IPS DF 6.9 (cell line): ENCODE data around the gene FIGNL2.

ENCODE experiments used
- DNase-seq: peaks from one replicate; pipeline ENCODE4 v3.0.0-alpha.2; 2013; ENCODE audit warnings: low read depth, low spot score
- H3K27ac ChIP-seq: one replicate; pipeline ENCODE4 v1.5.1; 2013; ENCODE audit warnings: low read length, control low read depth
- H3K27me3 ChIP-seq: 2 replicates; pipeline ENCODE4 v1.6.1; 2013; ENCODE audit warnings: mild to moderate bottlenecking, low read length; ENCODE audit not compliant: control insufficient read depth, insufficient read depth
- H3K36me3 ChIP-seq: 2 replicates; pipeline ENCODE4 v1.6.1; 2013; ENCODE audit warnings: low read length; ENCODE audit not compliant: control insufficient read depth, insufficient read depth
- H3K4me1 ChIP-seq: 2 replicates; pipeline ENCODE4 v1.6.1; 2013; ENCODE audit warnings: low read length; ENCODE audit not compliant: control insufficient read depth, insufficient read depth
- H3K4me3 ChIP-seq: 2 replicates; pipeline ENCODE4 v1.5.1; 2013; ENCODE audit warnings: mild to moderate bottlenecking, low read length
- H3K9me3 ChIP-seq: 2 replicates; pipeline ENCODE4 v1.6.1; 2013; ENCODE audit warnings: low read length, inconsistent platforms; ENCODE audit not compliant: control insufficient read depth, insufficient read depth
- WGBS: extraction: QIAGEN DNeasy Blood & Tissue Kit; methylation state at CpG from one replicate; pipeline ENCODE4 v1.1.7; 2013; ENCODE audit warnings: mixed read lengths, missing lambda C conversion rate; ENCODE audit not compliant: insufficient read length, insufficient coverage; 5-methylcytosine and 5-hydroxymethylcytosine counted together

FIGNL2 gene

DNA sequence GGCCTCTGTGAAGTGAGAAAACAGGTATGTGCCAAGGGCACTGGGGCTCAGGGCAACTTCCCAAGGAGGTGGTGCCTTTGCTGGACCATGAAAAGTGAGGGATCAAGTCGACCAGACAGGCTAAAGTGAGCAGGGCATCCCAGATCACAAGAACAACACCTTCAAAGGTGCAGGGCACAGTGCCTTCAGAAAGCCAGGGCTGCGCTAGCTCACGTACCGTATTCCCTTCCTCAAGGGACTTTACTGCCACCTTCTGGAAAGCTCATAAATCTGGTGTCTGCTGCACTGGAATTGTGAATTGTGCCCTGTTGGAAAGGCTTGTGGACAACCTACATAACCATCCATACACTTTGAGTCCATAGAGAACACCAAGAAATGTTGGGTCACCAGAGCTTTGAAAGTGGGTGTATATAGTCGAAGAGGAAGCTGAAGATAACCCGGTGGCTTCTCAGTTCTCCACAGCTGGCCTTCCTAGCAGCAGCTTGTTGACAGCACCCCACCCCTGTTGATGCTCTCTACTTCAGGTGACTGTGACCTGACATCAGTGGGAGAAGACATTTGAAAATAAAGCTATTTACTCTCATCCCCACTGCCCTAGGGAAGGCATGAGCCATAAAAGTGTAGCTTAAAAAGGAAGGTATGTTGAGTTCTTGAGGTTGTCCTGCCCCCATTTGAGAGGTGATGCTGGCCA, 24.5 kb downstream of the FIGNL2 start:
- no peaks in the 10 kb centered on the region for H3K36me3 ChIP-seq
- H3K4me1 ChIP-seq, result peaks cover 9% of the 10 kb centered on the region
- H3K4me3 ChIP-seq, result no peak overlapping the region
- no peaks in the 10 kb centered on the region for H3K27me3 ChIP-seq
- DNase-seq, result no peak
- no peaks in the 10 kb centered on the region for H3K9me3 ChIP-seq
- no CpG with 5 or more reads among the region's 6 CpGs for WGBS
- no peak overlapping the region for H3K27ac ChIP-seq

DNA sequence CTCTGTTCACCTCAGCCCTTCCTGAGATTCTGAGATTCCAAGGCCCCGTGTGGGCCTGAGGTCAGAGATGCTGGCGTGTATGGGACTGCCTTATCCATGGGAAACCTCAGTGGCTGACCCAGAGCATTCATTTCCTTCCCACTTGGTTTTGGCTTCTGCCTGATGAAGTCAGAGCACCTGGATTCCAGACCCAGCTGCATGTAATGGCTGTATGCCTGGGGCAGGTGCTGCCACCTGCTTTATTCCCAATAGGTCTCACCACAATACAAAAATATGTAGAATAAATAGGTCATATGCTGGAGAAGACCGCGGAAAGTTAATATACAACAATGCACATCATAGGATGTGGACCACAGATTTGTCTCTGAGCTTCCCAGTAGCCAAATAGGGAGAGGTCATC, 25.6 kb downstream of the FIGNL2 start:
- no peak overlapping the region for H3K4me3 ChIP-seq
- no CpG with 5 or more reads among the region's 4 CpGs for WGBS
- DNase-seq, result no peak
- H3K27ac ChIP-seq, result no peak overlapping the region
- H3K9me3 ChIP-seq, result no peaks in the 10 kb centered on the region
- H3K4me1 ChIP-seq, result peaks cover 5% of the 10 kb centered on the region; the same call in 1 of the 2 replicates
- H3K36me3 ChIP-seq, result no peaks in the 10 kb centered on the region
- no peaks in the 10 kb centered on the region for H3K27me3 ChIP-seq

DNA sequence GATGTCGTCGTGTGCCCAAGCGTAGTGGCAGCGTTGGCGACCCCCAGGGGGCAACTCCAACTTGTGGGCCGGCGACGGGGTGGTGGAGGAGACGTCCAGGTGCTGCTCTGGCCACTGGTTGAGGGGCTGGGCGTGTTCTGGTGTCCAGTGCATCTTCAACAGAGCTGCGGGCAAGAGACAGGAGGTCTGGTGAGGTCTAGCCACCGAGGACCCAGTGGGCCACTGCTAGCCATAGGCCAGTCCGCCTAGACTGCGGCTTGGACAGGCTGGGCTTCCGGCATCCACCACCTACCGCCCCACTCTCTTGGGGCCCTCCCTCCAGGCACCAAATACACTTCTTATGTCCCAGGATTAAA, 26.3 kb downstream of the FIGNL2 start:
- 0 out of 2 replicates have a peak, but pooled peaks cover 1% of the 10 kb centered on the region for H3K4me1 ChIP-seq
- no peaks in the 10 kb centered on the region for H3K36me3 ChIP-seq
- 0 out of 2 replicates have a peak overlapping the region, but pooled peaks have one; percentile 5 for H3K4me3 ChIP-seq
- H3K9me3 ChIP-seq, result no peaks in the 10 kb centered on the region
- no peak for DNase-seq
- no peak overlapping the region for H3K27ac ChIP-seq
- H3K27me3 ChIP-seq, result no peaks in the 10 kb centered on the region
- WGBS, result no CpG with 5 or more reads among the region's 16 CpGs

DNA sequence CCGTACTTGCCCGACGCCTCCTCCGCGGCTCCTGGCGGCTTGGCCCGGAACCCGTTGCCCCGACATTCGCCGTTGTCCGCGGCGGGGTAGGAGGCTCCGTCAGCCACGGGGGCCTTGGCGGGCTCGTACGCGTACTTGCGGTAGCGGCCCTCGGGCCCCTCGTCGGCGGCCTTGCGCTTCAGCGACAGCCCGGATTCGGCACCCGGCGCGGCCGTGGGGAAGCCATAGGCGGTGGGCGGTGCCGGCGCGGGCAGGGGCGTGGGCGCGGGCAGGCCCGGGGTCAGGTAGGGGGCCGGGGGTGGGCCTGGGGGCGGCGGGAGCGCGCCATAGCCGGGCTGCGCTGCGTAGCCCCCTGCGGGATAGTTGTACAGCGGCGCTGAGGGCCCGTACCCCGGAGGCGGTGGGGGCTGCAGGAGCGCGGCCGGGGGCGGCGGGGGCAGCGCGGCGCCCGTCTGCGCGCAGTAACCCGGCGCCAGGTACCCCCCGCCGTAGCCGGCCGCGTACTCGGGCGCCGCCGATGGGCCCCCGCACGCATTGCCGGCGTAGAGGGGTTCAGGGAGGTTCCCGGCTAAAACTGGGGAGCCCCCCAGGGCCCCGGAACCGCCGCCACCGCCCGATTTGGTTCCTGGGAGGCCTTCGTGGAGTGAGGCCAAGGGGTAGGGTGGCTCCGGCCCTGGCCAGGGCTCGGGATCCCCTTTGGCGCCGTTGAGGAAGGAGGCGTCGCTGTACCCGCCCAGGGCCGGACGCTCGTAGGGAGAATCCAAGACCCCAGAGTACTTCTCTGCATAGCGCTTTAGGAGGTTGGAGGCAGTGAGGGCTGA, 26.9 kb downstream of the FIGNL2 start:
- DNase-seq, result no peak
- Histone ChIP-seq H3K9me3 (no peaks in the 10 kb centered on the region), H3K27me3 (no peaks in the 10 kb centered on the region), H3K4me3 (peak overlapping the region; percentile 76), H3K36me3 (no peaks in the 10 kb centered on the region), H3K4me1 (0 out of 2 replicates have a peak, but pooled peaks cover 1% of the 10 kb centered on the region), H3K27ac (no peak overlapping the region)
- no CpG with 5 or more reads among the region's 101 CpGs for WGBS

DNA sequence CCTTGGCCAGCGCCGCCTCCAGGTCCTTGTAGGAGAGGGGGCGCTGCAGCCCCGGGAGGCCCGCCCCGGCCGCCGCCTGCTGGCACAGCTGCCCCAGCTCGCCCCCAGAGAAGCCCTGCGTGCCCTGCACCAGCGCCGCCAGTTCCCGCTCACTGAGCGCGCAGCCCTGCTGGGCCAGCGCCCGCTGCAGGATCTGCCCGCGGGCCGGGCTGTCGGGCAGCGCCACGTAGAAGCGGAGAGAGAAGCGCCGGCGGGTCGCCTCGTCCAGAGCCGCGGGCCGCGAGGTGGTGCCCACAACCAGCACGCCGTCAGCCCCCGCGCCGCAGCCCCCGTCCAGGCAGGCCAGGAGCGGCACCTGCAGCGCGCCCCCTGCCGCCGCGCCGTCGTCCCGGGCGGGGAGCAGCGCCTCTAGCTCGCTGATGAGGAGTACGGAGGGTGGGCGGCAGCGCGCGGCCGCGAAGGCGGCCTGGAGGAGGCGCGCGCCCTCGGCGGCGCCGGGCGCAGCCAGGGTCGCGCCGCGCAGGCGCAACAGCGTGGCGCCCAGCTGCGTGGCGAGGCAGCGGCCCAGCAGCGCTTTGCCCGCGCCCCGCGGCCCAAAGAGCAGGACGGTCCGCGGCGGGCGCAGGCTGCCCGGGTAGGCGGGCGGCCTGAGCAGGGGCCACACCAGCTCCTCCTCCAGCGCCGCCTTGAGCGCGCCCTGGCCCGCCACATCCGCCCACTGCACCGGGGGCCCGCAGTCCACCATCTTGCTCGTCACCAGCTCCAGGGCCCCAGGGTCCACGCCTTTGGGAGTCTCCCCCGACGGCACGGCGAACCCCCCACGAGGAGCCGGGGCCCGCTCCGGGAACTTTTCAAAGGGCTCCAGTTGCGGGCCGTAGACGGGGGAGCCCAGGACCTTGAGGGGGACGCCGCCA, 27.7 kb downstream of the FIGNL2 start:
- H3K27ac ChIP-seq, result no peak overlapping the region
- peak overlapping the region; percentile 76 for H3K4me3 ChIP-seq
- no peaks in the 10 kb centered on the region for H3K27me3 ChIP-seq
- DNase-seq, result peak; percentile 43
- WGBS, result no CpG with 5 or more reads among the region's 113 CpGs
- 0 out of 2 replicates have a peak, but pooled peaks cover 1% of the 10 kb centered on the region for H3K4me1 ChIP-seq
- no peaks in the 10 kb centered on the region for H3K9me3 ChIP-seq
- H3K36me3 ChIP-seq, result no peaks in the 10 kb centered on the region

DNA sequence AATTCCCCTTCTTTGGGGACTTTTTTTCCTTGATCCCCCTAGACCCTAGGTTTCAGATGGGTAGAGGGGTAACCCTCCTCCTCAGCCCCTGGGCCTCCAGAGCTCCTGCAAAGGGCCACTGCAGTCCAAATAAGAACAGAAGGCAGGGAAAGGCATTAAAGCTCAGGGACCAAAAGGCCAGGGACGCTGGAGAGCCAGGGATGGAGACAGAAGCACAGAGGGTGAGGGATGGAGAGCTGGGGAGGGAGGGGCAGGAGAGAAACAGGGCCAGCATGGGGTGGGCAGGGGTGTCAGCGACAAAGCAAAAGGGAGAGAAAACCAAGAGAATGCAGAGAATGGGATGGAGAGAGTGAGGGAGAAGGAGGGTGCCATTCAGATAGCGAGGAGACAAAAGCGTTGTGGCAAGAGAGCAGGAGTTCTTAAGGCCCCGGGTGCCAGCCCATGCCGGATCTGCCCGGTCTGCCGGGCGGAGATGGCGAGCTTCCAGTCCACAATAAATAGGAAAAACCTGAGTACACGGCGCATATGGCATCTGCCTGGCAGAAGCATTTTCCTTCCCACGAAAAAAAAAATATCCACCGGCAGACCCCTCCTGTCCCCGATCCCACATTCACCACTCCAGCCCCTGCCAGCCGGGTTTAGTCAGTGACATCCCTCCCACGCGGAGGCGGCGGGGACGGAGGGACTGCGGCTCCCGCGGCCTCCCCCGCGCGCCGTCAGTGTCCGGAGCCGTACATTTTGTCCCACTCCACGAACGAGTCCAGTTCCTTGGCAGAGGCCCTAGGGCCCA, 28.6 kb downstream of the FIGNL2 start:
- no peaks in the 10 kb centered on the region for H3K9me3 ChIP-seq
- no peak for DNase-seq
- H3K4me3 ChIP-seq, result peak overlapping the region; percentile 76; the same call in 1 of the 2 replicates
- 0 out of 2 replicates have a peak, but pooled peaks cover 1% of the 10 kb centered on the region for H3K4me1 ChIP-seq
- H3K27me3 ChIP-seq, result peaks cover 2% of the 10 kb centered on the region; the same call in 1 of the 2 replicates
- no peak overlapping the region for H3K27ac ChIP-seq
- no peaks in the 10 kb centered on the region for H3K36me3 ChIP-seq
- WGBS, result no CpG with 5 or more reads among the region's 32 CpGs

DNA sequence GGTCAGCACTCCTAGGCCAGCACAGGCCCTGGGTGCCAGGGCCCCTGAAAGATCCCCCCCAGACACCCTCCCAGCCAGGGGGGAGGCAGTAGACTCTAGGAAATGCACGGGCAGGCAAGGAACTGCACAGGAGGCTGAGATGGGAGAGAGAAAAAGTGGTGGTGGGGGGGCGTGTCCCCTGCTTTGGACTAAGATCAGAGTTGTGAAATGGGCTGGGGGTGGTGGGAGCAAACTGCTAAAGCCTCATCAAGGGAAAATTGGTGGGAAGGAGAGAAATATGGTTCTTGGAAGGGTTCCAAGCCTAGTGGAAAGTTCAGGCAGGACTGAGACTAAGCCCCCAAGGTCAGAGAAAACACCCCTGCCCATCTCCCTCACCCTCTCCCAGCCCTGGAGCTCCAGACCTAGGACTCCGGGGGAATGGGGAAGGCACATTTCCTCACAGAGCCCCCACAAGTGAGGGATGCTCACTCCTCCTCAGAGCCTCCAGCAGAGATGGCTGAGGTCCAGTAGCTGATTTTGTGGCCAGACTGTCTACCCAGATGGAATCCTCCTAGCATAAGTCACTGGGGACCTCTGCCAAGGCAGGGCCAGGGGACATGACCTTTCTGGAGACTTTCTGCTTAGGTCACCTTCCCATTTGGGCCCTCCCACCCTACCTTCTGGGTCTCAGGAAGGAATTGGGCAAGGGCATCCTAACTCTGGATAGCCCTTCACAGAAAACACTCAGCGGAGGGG, 29.8 kb downstream of the FIGNL2 start:
- Histone ChIP-seq H3K4me3 (no peak overlapping the region), H3K9me3 (no peaks in the 10 kb centered on the region), H3K27me3 (peaks cover 4% of the 10 kb centered on the region; the same call in 1 of the 2 replicates), H3K4me1 (0 out of 2 replicates have a peak, but pooled peaks cover 1% of the 10 kb centered on the region), H3K27ac (no peak overlapping the region), H3K36me3 (no peaks in the 10 kb centered on the region)
- no peak for DNase-seq
- no CpG with 5 or more reads among the region's 4 CpGs for WGBS

DNA sequence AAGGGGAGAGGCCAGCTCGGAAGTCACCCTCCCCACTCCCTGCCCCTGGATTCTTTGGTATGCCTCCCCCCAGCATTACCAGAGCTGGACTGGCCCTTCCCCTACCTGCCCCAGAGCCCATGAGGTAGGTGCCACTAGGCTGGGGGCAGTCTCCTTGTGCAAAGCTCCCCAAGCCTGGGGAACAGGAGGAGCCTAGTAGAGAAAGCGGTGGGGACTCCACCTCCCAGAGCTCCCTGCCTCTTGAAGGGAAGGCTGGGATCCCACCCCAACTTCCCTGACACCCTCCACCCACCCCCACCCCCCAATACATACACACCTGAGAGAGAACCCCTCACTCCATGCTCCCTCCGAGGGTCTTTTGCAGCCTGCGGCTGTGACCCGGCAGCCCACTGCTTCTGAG, 30.4 kb downstream of the FIGNL2 start:
- H3K27ac ChIP-seq, result no peak overlapping the region
- DNase-seq, result no peak
- no peaks in the 10 kb centered on the region for H3K9me3 ChIP-seq
- WGBS, result no CpG with 5 or more reads among the region's 5 CpGs
- no peaks in the 10 kb centered on the region for H3K36me3 ChIP-seq
- no peak overlapping the region for H3K4me3 ChIP-seq
- 0 out of 2 replicates have a peak, but pooled peaks cover 1% of the 10 kb centered on the region for H3K4me1 ChIP-seq
- peaks cover 4% of the 10 kb centered on the region; the same call in 1 of the 2 replicates for H3K27me3 ChIP-seq
